ENCODE results near the gene SERPINA5.

DNA sequence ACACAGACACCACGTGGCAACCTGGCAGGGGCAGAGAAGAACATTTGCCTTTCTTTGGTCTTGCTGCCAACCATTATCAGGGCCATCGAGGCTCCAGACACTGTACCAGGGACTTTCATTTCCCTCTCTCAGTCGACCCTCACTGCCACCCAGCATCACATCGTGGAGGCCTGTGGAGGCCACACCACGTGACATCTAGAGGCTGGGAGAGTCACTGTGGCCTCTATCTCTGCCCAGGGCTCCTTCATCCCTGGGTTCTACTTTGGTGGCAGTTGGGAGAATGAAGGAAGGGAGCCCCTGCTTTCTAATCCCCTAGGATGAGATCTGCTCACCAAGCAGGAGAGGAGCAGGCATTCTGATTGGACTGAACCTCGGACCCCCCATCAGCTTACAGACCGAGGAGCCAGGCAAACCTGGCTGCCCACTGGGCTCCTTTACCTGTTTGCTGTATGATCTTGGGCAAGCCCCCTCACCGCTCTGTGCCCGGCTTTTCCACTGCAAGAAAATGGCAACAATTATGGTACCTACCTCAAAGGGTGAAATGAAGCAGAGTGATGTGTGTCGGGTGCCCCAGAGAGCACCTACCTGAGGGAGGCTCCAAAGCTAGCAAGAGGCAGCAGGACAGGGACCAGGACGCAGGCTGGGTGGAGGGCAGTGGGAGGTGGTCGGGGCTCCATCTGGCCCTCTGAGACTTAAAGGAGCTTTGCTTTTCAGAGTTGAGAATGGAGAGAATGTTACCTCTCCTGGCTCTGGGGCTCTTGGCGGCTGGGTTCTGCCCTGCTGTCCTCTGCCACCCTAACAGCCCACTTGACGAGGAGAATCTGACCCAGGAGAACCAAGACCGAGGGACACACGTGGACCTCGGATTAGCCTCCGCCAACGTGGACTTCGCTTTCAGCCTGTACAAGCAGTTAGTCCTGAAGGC lies 32.8 kb downstream of the SERPINA5 start:
- TF ChIP-seq POLR2A (IDR thresholded peaks at IDR 0.05): peak; percentile 40
- TF ChIP-seq, protein P1, sequence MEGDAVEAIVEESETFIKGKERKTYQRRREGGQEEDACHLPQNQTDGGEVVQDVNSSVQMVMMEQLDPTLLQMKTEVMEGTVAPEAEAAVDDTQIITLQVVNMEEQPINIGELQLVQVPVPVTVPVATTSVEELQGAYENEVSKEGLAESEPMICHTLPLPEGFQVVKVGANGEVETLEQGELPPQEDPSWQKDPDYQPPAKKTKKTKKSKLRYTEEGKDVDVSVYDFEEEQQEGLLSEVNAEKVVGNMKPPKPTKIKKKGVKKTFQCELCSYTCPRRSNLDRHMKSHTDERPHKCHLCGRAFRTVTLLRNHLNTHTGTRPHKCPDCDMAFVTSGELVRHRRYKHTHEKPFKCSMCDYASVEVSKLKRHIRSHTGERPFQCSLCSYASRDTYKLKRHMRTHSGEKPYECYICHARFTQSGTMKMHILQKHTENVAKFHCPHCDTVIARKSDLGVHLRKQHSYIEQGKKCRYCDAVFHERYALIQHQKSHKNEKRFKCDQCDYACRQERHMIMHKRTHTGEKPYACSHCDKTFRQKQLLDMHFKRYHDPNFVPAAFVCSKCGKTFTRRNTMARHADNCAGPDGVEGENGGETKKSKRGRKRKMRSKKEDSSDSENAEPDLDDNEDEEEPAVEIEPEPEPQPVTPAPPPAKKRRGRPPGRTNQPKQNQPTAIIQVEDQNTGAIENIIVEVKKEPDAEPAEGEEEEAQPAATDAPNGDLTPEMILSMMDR (IDR thresholded peaks at IDR 0.05): no peak

All from right lobe of liver (tissue), 4 donors.